Stimulated activated CD4-positive, alpha-beta T cell treated with anti-CD3 and anti-CD28 coated beads, Interleukin-2, amount 100 ng/mL, for 24 hours (primary cell): Measurements from ENCODE around the gene DEFB118.
"Not testable (repeated sequence)": the region's sequence is repeated elsewhere in the genome, so short reads cannot be mapped to it uniquely, and the experiment has no call there.

Source experiments
- DNase-seq, 2 donors: peaks; one replicate each; pipeline ENCODE4 v3.0.0-alpha.2; 2020

The DEFB118 gene, protein sequence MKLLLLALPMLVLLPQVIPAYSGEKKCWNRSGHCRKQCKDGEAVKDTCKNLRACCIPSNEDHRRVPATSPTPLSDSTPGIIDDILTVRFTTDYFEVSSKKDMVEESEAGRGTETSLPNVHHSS

GRCh38 chr20:31368301-31368700, at the start of gene DEFB118:
Gene DEFB118 (plus strand): TSS chr20:31368601. CDS start chr20:31368651, 50 bp downstream.
- DNase-seq, result no peak

DNA sequence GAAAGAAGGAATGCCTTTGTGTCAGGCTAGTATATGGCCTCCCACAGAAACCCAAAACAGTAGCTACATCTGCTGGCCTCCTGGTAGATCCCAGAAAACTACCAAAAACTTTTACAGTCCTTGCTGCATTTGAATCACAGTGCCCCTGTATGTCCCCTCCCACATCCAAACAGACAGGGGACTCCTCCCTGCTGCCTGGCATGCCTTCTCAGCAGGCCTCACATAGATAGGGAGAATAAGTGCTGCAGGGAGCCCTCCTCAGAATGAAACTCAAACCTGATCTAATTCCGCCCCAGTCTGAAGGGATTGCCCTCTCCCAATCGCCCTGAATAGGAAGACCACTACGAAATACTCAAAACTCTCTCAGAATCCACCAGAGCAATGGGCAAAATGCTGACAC, 45.9 kb upstream of the DEFB118 start:
- no peak for DNase-seq

- DNase-seq, result no peak
Measured at GRCh38 chr20:31330893-31331292, 37.5 kb upstream of the DEFB118 start.

DNA sequence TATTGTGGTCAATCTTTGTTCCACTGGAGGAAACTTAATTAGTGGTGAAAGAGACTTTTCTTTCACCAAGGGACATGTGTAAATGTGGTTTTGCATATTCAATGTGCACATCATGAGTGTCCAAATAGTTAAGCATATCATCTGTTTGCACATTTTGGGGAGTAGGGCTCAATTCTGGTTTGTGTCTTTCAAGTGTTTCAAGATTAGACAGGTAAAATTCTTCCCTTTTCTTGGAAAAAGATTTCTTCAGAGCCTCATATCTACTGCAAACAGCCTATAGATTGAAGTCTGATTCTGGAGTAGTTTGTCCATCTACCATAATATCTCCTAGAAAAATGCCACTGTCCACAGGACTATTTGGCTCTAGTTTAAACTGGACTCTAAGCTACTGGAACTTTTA, 26.9 kb upstream of the DEFB118 start:
- no peak for DNase-seq

- DNase-seq, result no peak
Measured at GRCh38 chr20:31355981-31356380, 12.4 kb upstream of the DEFB118 start.

DNA sequence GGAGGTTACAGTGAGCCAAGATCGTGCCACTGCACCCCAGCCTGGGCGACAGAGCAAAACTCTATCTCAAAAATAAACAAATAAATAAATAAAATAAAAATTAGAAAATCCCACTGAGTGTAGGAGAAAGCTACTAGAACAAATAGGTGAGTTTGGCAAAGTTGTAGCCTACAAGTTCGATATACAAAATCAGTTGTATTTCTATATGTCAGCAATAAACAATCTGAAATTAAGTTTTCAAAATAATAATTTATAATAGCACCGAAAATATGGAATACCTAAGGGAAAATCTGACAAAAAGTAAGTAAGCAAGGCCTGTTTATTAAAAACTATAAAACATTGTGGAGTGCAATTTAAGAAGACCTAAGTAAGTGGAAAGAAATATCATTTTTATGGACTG, 5.1 kb upstream of the DEFB118 start:
- no peak for DNase-seq

DNA sequence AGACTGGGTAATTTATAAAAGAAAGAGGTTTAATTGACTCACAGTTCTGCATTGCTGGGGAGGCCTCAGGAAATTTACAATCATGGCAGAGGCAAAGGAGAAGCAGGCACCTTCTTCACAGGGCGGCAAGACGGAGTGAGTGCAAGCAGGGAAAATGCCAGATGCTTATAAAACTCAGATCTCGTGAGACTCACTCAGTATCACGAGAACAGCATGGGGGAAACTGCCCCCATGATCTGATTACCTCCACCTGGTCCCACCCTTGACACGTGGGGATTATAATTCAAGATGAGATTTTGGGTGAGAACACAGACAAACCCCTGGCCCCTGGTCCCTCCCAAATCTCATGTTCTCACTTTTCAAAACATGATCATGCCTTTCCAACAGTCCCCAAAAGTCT, 4.1 kb upstream of the DEFB118 start:
- not testable (repeated sequence) for DNase-seq

DNA sequence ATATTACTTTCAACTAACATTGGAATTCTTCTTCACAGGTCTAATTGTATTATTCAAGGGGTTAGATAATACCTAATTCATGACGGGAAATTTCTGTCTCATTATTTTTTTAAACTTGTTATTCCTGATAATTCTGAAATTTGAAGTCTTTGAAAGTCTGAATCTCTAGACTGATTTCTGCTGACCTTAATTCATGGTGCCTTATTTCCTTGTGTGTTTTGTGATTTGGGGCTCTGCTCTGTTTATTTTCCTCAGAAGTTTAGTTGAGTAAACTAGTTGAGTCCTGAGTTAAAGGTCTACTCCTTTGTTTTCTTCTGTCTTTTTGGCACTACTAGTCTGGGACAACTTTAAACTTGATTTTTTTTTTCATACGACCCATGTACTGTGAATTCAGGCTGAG, 5.9 kb downstream of the DEFB118 start:
- DNase-seq, result no peak

DNA sequence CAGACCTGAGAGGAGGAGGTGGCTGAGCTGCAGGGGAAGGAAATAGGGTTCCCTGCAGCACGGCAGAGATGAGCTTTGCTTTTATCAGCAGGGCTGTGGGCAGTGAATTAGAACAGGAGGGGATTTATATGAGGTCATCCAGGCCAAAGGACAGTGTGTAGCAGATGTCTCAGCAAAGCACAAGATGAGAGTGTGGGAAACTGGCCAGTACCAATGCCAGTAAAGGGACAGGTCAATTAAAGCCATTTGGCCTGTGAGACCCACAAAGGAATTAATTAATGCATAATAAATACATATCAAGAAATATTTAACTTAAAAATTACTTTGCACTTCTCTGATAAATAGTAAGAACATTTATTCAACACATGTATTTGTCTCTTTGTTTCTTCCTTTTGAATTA, 22.1 kb downstream of the DEFB118 start, which contains the start of gene DEFB119:
Gene DEFB119, minus strand, starts transcription at position 101 of the 400 bp plus-strand sequence. CDS start 107 bp downstream, outside the sequence.
- no peak for DNase-seq

DNA sequence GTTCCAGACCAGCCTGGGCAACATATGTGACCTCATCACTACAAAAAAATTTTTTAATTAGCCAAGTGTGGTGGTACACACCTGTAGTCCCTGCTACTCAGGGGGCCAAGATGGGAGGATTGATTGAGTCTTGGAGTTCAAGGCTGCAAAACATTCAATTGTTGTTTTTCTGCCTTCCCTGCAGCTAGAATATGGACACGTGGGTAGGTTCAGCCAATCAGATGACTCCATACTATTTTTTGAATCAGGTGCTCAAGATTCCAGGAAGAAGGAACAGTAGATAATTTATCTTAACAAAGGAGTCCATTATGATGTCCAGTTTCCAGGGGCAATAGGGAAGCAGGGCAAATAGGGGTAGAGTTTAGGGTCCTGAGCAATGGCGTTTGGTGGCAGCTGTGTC, 24.4 kb downstream of the DEFB118 start:
- no peak for DNase-seq

DNA sequence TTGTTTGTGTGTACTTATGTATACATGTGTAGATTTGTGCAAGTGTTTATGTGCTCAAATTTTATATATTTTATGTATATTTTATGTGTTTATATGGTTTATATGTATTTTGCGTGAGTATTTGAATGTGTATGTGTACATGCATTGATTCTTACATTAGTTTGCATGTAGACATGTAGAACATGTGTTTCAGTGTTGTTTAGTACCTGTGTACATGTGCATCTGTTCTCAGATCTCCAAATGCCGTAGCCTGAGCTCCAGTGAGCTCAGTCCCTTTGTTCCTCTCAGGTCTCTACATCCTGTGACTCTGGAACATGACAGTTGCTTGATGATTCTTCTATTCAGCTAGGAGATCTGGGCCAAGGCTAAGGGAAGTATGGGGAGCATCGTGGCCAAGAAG, 26.5 kb downstream of the DEFB118 start:
- DNase-seq, result no peak

DNA sequence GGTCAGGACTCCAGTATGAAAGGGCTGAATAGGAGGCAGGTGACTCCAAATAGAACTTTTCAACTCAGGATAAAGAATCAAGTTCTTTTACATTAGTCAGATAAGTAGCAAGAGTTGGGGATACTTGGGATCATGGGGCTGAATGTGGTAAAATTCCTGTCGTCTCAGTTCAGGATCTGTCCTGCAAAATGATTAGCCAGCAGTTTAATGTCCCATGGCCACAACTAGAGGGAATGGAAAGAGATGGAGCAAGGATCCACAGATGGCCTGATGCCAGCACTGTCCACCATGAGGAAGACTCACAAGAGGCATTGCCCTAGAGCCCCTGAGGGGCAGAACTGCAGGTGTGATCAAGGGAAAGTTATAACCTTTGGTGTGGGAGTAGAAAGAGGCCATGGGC, 35.5 kb downstream of the DEFB118 start:
- DNase-seq, result no peak

DNA sequence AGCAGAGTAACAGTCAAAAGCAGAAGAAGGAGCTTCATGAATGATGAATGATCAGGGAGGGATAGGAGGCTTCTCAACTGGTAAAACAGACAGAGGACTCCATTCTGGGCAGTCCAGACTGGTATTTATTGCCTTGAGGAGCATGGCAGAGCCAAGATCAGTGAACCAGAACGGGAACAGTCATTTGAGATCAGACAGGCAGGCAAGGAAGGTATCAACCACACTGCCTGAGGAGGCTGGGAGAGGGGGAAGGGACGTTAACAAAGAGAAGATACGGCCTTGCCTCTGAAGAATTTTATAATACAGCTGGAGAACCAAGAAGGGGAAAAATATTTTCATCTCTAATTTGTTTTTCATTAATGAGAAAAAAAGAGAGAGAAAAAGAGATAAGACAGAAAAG, 37.7 kb downstream of the DEFB118 start, which contains the start of gene DEFB121:
Gene DEFB121, minus strand, starts transcription at position 101 of the 400 bp plus-strand sequence. Its CDS starts 63 bp downstream, at position 38.
- no peak for DNase-seq

- no peak for DNase-seq
Measured at GRCh38 chr20:31410011-31410410, 41.6 kb downstream of the DEFB118 start.

DNA sequence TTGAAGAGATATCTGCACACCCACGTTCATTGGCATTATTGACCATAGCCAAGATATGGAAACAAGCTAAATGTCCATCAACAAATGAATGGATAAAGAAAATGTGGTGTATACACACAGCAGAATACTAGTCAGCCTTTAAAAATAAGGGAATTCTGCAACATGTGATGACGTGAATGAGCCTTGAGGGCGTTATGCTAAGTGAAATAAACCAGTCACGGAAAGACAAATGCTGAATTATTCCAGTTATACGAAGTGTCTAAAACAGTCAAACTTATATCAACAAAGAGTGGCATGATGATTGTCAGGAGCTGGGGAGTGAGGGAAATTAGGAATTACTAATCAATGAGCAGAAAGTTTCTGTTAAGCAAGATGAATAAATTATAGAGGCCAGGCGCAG, 46.0 kb downstream of the DEFB118 start:
- DNase-seq, result no peak

GRCh38 chr20:31415653-31416052, 47.3 kb downstream of the DEFB118 start:
- no peak for DNase-seq

DNA sequence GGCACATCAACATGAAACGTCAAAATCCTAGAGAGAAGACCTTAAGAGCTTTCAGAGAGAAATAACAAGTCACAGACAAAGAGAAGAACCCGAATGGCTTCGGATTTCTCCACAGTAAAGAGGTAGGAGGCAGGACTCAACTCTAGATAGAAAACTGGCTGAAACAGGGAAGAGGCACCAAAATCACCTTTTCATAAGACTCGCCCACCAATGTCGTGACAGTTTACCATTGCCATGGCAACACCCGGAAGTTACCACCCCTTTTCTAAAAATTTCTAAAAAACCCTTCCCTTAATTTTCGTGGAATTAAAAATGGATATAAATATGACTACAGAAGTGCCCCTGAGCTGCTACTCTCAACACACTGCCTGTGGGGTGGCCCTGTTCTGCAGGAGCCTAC, 49.9 kb downstream of the DEFB118 start:
- no peak for DNase-seq
